Sciatic nerve (tissue), 2 donors: ENCODE data around the gene TTC39B. TPM values are rescaled to one million over a fixed set of nuclear protein-coding genes. Genes with fewer than 3 reads are reported as not detected.

Source experiments
- ATAC-seq: fragments of 200-7000 bp; cut with Tn5 transposase; one replicate; pipeline ENCODE4 v1.9.1; 2020; ENCODE audit warnings: mild to moderate bottlenecking, moderate library complexity
- DNase-seq: peaks from one replicate; pipeline ENCODE4 v3.0.0-alpha.2; 2020; ENCODE audit warnings: low spot score
- intact Hi-C: fragments of 100-400 bp; cut with DNase I; formaldehyde crosslinking; loops from one replicate; pipeline ENCODE4 v1.14.2; 2022
- total RNA-seq: library from RNA; stranded (reverse); fragmentation: NEBNext Ultra II Directional; extraction: Animal tissue kit (Norgen Biotek cat#: 25700); gene quantifications from one replicate; pipeline ENCODE4 v1.2.1, GENCODE V29; 2021
- donor health status: DM: no; HTN: no; CAD: no.
- donor health status: DM: no; HTN: no; CAD: no.

TTC39B gene
- total RNA-seq, 1 donor from 2014 or later = 17.7 TPM

DNA sequence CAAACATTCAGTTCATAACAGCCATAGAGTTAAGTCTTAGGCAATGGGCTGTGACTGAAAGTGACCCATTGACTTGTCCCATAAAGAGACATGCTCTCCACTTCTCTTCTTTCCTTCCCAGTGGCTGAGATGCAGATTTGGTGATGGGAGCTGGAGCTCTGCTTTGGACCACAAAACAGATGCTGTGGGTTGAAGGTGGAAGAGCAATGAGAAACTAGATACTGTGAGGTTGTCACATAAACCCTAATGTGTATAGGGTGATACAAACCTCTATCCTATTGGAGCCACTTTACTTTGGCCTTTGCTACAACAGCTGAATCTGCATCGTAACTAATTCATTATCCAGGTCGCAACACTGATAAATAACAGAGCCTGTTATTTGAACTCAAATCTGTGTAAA is 192.0 kb downstream of the TTC39B start:
- no peak for ATAC-seq
- intact Hi-C loops = no loop called here

More for the DNA sequence above, 192.0 kb downstream of the TTC39B start:
- no peak for DNase-seq

Other genes starting within 250 kb of the TTC39B start
- 38.3 TPM for gene SNAPC3, start 115.7 kb upstream of the TTC39B start, total RNA-seq
- gene PSIP1, start 203.8 kb upstream of the TTC39B start, total RNA-seq = 89.4 TPM
- 27.1 TPM for gene CCDC171, start 245.8 kb upstream of the TTC39B start, total RNA-seq